ENCODE data around the gene GPR161. TPM values are rescaled to one million over a fixed set of nuclear protein-coding genes. Genes with fewer than 3 reads are reported as not detected.

The GPR161 gene
- total and polyA plus RNA-seq, 2 donors (not counting 1 experiment from before 2014, with no cell fraction given): 10.2 to 18.7 TPM

- TF ChIP-seq, protein P1, sequence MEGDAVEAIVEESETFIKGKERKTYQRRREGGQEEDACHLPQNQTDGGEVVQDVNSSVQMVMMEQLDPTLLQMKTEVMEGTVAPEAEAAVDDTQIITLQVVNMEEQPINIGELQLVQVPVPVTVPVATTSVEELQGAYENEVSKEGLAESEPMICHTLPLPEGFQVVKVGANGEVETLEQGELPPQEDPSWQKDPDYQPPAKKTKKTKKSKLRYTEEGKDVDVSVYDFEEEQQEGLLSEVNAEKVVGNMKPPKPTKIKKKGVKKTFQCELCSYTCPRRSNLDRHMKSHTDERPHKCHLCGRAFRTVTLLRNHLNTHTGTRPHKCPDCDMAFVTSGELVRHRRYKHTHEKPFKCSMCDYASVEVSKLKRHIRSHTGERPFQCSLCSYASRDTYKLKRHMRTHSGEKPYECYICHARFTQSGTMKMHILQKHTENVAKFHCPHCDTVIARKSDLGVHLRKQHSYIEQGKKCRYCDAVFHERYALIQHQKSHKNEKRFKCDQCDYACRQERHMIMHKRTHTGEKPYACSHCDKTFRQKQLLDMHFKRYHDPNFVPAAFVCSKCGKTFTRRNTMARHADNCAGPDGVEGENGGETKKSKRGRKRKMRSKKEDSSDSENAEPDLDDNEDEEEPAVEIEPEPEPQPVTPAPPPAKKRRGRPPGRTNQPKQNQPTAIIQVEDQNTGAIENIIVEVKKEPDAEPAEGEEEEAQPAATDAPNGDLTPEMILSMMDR (conservative IDR thresholded peaks at IDR 0.05 in 1 of 2, IDR thresholded peaks at IDR 0.05 in 1 of 2; ENCODE audit: low read depth in 1 of 2, low read length in 2 of 2): no peak
- no peak for TF ChIP-seq EZH2 (IDR thresholded peaks at IDR 0.05; ENCODE audit: low read length, missing control alignments)
- no peaks in the 10 kb centered on the region for H3K79me2 ChIP-seq (ENCODE audit: control insufficient read depth, insufficient read depth, low read length)
- no peaks in the 10 kb centered on the region for H3K36me3 ChIP-seq (ENCODE audit: control insufficient read depth, insufficient read depth, low read length)
- no peak overlapping the region for H2AFZ ChIP-seq (ENCODE audit: low read length)
- no peak overlapping the region for H3K27ac ChIP-seq (ENCODE audit: insufficient read depth, low read length)
- no peaks in the 10 kb centered on the region for H3K27me3 ChIP-seq (ENCODE audit: control insufficient read depth, insufficient read depth, low read length)
- no peak overlapping the region for H3K9ac ChIP-seq (ENCODE audit: insufficient read depth, low read length)
- no peaks in the 10 kb centered on the region for H3K9me3 ChIP-seq (ENCODE audit: control insufficient read depth, insufficient read depth, low read depth, low read length)
- no peak overlapping the region for H3K4me2 ChIP-seq (ENCODE audit: extremely low read depth, insufficient read depth, low read length)
- no peaks in the 10 kb centered on the region for H3K4me1 ChIP-seq (ENCODE audit: control insufficient read depth, extremely low read depth, insufficient read depth, low read length)
- H4K20me1 ChIP-seq (ENCODE audit: control insufficient read depth, extremely low read depth, insufficient read depth, low read length): no peaks in the 10 kb centered on the region
- H3K4me3 ChIP-seq (replicated peaks in 1 of 4; ENCODE audit: control extremely low read depth in 1 of 4, insufficient read depth in 1 of 4, low read depth in 3 of 4, low read length in 4 of 4): no peak overlapping the region
- DNase-seq (ENCODE audit: low read depth in 2 of 2): no peak
These were observed 104.7 kb downstream of the GPR161 start for GRCh38 chr1:168032029-168032428.

DNA sequence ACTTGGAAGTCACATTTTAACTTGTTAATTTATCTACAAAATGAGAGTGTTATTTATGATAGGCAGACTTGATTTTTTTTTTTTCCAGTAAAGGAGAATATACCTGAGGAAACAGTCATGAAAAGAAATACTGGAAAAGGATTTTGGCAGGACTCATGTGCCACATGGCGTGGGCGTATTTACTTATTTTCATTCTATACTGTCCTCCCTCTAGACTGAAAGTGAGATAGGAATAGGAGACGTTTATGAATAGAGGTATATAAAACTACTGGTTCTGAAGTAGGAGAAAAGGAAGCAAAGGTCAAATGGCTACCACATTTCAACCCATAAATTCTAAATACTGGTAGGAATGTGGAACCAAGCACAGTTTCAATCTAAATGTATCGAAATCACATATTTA, 105.1 kb downstream of the GPR161 start:
- Histone ChIP-seq H2AFZ (ENCODE audit: low read length) (no peak overlapping the region), H3K9me3 (ENCODE audit: control insufficient read depth, insufficient read depth, low read depth, low read length) (no peaks in the 10 kb centered on the region), H3K36me3 (ENCODE audit: control insufficient read depth, insufficient read depth, low read length) (no peaks in the 10 kb centered on the region), H3K4me2 (ENCODE audit: extremely low read depth, insufficient read depth, low read length) (no peak overlapping the region), H4K20me1 (ENCODE audit: control insufficient read depth, extremely low read depth, insufficient read depth, low read length) (no peaks in the 10 kb centered on the region), H3K79me2 (ENCODE audit: control insufficient read depth, insufficient read depth, low read length) (no peaks in the 10 kb centered on the region), H3K27ac (ENCODE audit: insufficient read depth, low read length) (no peak overlapping the region), H3K4me1 (ENCODE audit: control insufficient read depth, extremely low read depth, insufficient read depth, low read length) (no peaks in the 10 kb centered on the region), H3K27me3 (ENCODE audit: control insufficient read depth, insufficient read depth, low read length) (no peaks in the 10 kb centered on the region), H3K9ac (ENCODE audit: insufficient read depth, low read length) (no peak overlapping the region), H3K4me3 (replicated peaks in 1 of 4; ENCODE audit: control extremely low read depth in 1 of 4, insufficient read depth in 1 of 4, low read depth in 3 of 4, low read length in 4 of 4) (no peak overlapping the region)
- no peak for DNase-seq (ENCODE audit: low read depth in 2 of 2)
- TF ChIP-seq, protein P1 (conservative IDR thresholded peaks at IDR 0.05 in 1 of 2, IDR thresholded peaks at IDR 0.05 in 1 of 2; ENCODE audit: low read depth in 1 of 2, low read length in 2 of 2): no peak
- no peak for TF ChIP-seq EZH2 (IDR thresholded peaks at IDR 0.05; ENCODE audit: low read length, missing control alignments)

- no peaks in the 10 kb centered on the region for H4K20me1 ChIP-seq (ENCODE audit: control insufficient read depth, extremely low read depth, insufficient read depth, low read length)
- TF ChIP-seq, protein P1 (conservative IDR thresholded peaks at IDR 0.05 in 1 of 2, IDR thresholded peaks at IDR 0.05 in 1 of 2; ENCODE audit: low read depth in 1 of 2, low read length in 2 of 2): no peak
- no peak for TF ChIP-seq EZH2 (IDR thresholded peaks at IDR 0.05; ENCODE audit: low read length, missing control alignments)
- H3K4me3 ChIP-seq (replicated peaks in 1 of 4; ENCODE audit: control extremely low read depth in 1 of 4, insufficient read depth in 1 of 4, low read depth in 3 of 4, low read length in 4 of 4): no peak overlapping the region
- H3K9ac ChIP-seq (ENCODE audit: insufficient read depth, low read length): no peak overlapping the region
- DNase-seq (ENCODE audit: low read depth in 2 of 2): no peak
- no peak overlapping the region for H3K4me2 ChIP-seq (ENCODE audit: extremely low read depth, insufficient read depth, low read length)
- H3K27ac ChIP-seq (ENCODE audit: insufficient read depth, low read length): no peak overlapping the region
- no peak overlapping the region for H2AFZ ChIP-seq (ENCODE audit: low read length)
- no peaks in the 10 kb centered on the region for H3K9me3 ChIP-seq (ENCODE audit: control insufficient read depth, insufficient read depth, low read depth, low read length)
- no peaks in the 10 kb centered on the region for H3K79me2 ChIP-seq (ENCODE audit: control insufficient read depth, insufficient read depth, low read length)
- no peaks in the 10 kb centered on the region for H3K4me1 ChIP-seq (ENCODE audit: control insufficient read depth, extremely low read depth, insufficient read depth, low read length)
- H3K36me3 ChIP-seq (ENCODE audit: control insufficient read depth, insufficient read depth, low read length): no peaks in the 10 kb centered on the region
- no peaks in the 10 kb centered on the region for H3K27me3 ChIP-seq (ENCODE audit: control insufficient read depth, insufficient read depth, low read length)
These were observed 105.5 kb downstream of the GPR161 start for GRCh38 chr1:168031198-168031597.

Other genes with a start within 250 kb of the GPR161 start
- under 0.01 and 0.17 TPM in 2 replicates for gene ADCY10, start 222.8 kb downstream of the GPR161 start, total RNA-seq
- gene ADCY10, start 222.8 kb downstream of the GPR161 start, polyA plus RNA-seq: 0.09 TPM in 1 of 2 replicates, not detected in the other
- 64.4 and 71.1 TPM in 2 replicates for gene DCAF6, start 200.2 kb downstream of the GPR161 start, total RNA-seq
- gene DCAF6, start 200.2 kb downstream of the GPR161 start, polyA plus RNA-seq: 89.9 and 143 TPM in 2 replicates
- gene MPC2, start 199.9 kb downstream of the GPR161 start, total RNA-seq: 32.1 and 35.2 TPM in 2 replicates
- gene MPC2, start 199.9 kb downstream of the GPR161 start, polyA plus RNA-seq: 52.6 and 58.7 TPM in 2 replicates
- gene TIPRL, start 42.0 kb upstream of the GPR161 start, total RNA-seq: 29.0 and 34.7 TPM in 2 replicates
- gene TIPRL, start 42.0 kb upstream of the GPR161 start, polyA plus RNA-seq: 40.9 and 42.9 TPM in 2 replicates
- gene SFT2D2, start 89.1 kb upstream of the GPR161 start, total RNA-seq: 25.9 and 29.4 TPM in 2 replicates
- gene SFT2D2, start 89.1 kb upstream of the GPR161 start, polyA plus RNA-seq: 36.2 and 36.4 TPM in 2 replicates
- gene TBX19, start 143.9 kb upstream of the GPR161 start, total RNA-seq: 0.26 and 1.2 TPM in 2 replicates
- 0.47 and 0.94 TPM in 2 replicates for gene TBX19, start 143.9 kb upstream of the GPR161 start, polyA plus RNA-seq